Endothelial cell (in vitro differentiated cells): ENCODE data around the gene MDFI. TPM values are rescaled to one million over a fixed set of nuclear protein-coding genes. Genes with fewer than 3 reads are reported as not detected.

Source experiments
- DNase-seq: peaks from one replicate; pipeline ENCODE4 v3.0.0; 2021; ENCODE audit warnings: low spot score
- H3K27ac Mint-ChIP-seq: one replicate; pipeline ENCODE4 v1.8.0; 2021; ENCODE audit warnings: mixed read lengths, inconsistent platforms; ENCODE audit not compliant: unreplicated experiment
- H3K27me3 Mint-ChIP-seq: one replicate; pipeline ENCODE4 v1.8.0; 2021; ENCODE audit warnings: mild to moderate bottlenecking, moderate library complexity, mixed read lengths, inconsistent platforms; ENCODE audit not compliant: unreplicated experiment
- H3K36me3 Mint-ChIP-seq: one replicate; pipeline ENCODE4 v1.8.0; 2021; ENCODE audit warnings: mild to moderate bottlenecking, low read depth, mixed read lengths, inconsistent platforms; ENCODE audit not compliant: unreplicated experiment
- H3K4me1 Mint-ChIP-seq: one replicate; pipeline ENCODE4 v1.8.0; 2021; ENCODE audit warnings: mild to moderate bottlenecking, mixed read lengths, inconsistent platforms; ENCODE audit not compliant: unreplicated experiment
- H3K4me3 Mint-ChIP-seq: one replicate; pipeline ENCODE4 v1.8.0; 2021; ENCODE audit warnings: mild to moderate bottlenecking, mixed read lengths, inconsistent platforms; ENCODE audit not compliant: unreplicated experiment
- H3K9me3 Mint-ChIP-seq: one replicate; pipeline ENCODE4 v1.8.0; 2021; ENCODE audit warnings: mixed read lengths, inconsistent platforms; ENCODE audit not compliant: unreplicated experiment
- total RNA-seq: library from RNA; stranded (reverse); fragmentation: NEBNext Ultra II Directional; extraction: Animal tissue kit (Norgen Biotek cat#: 25700); gene quantifications from one replicate; pipeline ENCODE4 v1.2.1, GENCODE V29; 2021; ENCODE audit not compliant: unreplicated experiment
- TF ChIP-seq, protein P1 (sequence below): fragments of 200-600 bp; sonication (generic); IDR thresholded peaks from one replicate; pipeline ENCODE4 v1.5.0; 2021; ENCODE audit warnings: antibody characterized with exemption; ENCODE audit not compliant: unreplicated experiment

Gene MDFI
- total RNA-seq, 1 donor from 2014 or later, result 285 TPM

DNA sequence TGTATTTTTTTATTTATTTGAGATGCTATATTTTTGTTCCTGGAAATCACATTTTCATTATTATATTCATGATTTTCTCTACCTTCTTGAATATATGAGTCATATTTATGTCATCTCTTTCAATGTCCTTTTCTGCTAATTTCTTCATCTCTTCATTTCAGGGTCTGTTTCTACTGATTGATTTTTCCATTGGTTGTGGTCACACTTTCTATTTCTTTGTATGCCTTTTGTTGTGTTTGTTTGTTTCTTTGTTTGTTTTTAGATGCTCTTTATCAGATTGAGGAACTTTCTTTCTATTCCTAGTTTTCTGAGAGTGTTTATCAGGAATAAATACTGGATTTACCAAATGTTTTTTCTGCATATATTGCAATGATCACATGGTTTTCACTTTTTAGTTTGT lies 16.9 kb upstream of the MDFI start:
- Mint-ChIP-seq H3K27me3 (peaks cover 4% of the 10 kb centered on the region), H3K4me3 (no peak overlapping the region), H3K27ac (no peak overlapping the region), H3K36me3 (peaks cover 5% of the 10 kb centered on the region), H3K4me1 (peaks cover 27% of the 10 kb centered on the region), H3K9me3 (no peaks in the 10 kb centered on the region)
- TF ChIP-seq, protein P1, sequence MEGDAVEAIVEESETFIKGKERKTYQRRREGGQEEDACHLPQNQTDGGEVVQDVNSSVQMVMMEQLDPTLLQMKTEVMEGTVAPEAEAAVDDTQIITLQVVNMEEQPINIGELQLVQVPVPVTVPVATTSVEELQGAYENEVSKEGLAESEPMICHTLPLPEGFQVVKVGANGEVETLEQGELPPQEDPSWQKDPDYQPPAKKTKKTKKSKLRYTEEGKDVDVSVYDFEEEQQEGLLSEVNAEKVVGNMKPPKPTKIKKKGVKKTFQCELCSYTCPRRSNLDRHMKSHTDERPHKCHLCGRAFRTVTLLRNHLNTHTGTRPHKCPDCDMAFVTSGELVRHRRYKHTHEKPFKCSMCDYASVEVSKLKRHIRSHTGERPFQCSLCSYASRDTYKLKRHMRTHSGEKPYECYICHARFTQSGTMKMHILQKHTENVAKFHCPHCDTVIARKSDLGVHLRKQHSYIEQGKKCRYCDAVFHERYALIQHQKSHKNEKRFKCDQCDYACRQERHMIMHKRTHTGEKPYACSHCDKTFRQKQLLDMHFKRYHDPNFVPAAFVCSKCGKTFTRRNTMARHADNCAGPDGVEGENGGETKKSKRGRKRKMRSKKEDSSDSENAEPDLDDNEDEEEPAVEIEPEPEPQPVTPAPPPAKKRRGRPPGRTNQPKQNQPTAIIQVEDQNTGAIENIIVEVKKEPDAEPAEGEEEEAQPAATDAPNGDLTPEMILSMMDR, result no peak
- DNase-seq, result no peak

DNA sequence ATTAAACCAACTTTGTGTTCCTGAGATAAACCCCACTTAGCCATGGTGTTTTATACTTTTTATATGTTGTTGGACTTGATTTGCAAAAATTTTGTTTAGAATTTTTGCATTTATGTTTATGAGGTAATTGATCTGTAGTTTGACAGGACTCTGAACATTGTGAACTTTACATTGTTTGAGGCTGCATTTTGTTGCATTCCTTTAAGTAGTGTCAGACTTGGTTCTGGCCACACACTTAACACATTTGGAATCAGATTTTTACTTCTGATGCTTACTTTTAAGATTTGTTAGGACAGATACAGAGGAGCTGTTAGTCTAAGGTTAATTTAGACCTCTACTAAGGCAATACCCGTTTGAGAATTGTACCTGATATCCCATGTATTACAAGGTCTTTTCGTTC lies 16.5 kb upstream of the MDFI start:
- H3K4me3 Mint-ChIP-seq, result no peak overlapping the region
- peaks cover 5% of the 10 kb centered on the region for H3K36me3 Mint-ChIP-seq
- no peak for DNase-seq
- H3K27ac Mint-ChIP-seq, result no peak overlapping the region
- peaks cover 4% of the 10 kb centered on the region for H3K27me3 Mint-ChIP-seq
- peaks cover 31% of the 10 kb centered on the region for H3K4me1 Mint-ChIP-seq
- TF ChIP-seq, protein P1, result no peak
- no peaks in the 10 kb centered on the region for H3K9me3 Mint-ChIP-seq

DNA sequence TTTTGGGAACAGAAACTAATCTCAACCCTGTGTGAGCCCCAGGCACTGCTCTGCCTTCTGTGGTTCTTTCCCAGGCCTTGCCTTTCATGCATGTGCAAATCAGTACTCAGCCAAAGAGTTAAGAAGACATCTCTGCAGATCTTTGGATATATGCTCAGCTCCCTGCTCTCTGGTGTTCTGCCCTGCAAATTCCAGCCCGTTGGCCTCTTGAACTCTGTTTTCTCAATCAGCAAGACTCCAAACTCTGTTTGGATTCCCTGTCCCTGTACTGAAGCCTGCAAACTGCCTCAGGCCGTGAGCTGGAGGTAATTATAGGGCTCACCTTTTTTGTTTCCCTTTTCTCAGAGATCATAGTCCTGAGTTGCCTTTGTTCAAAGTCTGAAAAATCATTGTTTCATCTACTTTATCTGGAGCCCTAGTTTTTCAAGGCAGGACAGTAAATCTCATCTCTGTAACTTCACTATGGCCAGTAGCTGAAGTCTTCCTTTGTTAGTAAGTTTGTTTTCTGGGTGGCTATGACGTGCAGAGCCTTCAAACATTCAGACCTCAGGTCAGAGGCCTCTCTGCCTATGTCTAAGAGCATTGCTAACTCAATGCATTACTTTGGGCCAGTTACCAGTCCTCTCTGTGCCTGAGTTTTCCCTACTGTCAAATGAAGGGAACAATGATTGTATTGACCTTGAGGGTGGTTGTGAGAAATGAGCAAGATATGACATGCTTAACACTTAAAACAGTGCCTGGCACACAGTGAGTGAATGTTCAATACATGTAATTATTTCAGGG lies 15.9 kb upstream of the MDFI start:
- peaks cover 37% of the 10 kb centered on the region for H3K4me1 Mint-ChIP-seq
- DNase-seq, result no peak
- peaks cover 5% of the 10 kb centered on the region for H3K36me3 Mint-ChIP-seq
- H3K4me3 Mint-ChIP-seq, result no peak overlapping the region
- no peak overlapping the region for H3K27ac Mint-ChIP-seq
- peaks cover 4% of the 10 kb centered on the region for H3K27me3 Mint-ChIP-seq
- no peaks in the 10 kb centered on the region for H3K9me3 Mint-ChIP-seq
- TF ChIP-seq, protein P1, result no peak

DNA sequence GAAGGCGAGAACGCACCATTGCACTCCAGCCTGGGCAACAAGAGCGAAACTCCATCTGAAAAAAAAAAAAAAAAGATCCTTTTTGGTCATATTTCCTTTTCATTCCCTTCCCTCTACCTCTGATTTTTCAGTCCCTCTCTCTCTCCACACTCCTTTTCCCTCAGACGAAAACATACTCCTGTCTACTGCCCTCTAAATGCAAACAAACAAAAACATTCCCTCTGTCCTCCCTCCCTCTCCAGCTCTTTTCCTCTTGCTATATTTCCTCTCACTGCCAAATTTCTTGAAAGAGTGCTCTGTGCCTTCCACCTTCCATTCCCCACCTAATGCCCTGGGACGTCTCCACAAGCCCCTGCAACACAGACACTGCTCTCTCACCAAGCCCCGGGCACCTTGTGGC lies 14.9 kb upstream of the MDFI start:
- no peak for DNase-seq
- Mint-ChIP-seq H3K9me3 (no peaks in the 10 kb centered on the region), H3K4me1 (peaks cover 43% of the 10 kb centered on the region), H3K36me3 (peaks cover 5% of the 10 kb centered on the region), H3K27ac (peak overlapping the region; percentile 9), H3K27me3 (peaks cover 4% of the 10 kb centered on the region), H3K4me3 (no peak overlapping the region)
- TF ChIP-seq, protein P1, result no peak

DNA sequence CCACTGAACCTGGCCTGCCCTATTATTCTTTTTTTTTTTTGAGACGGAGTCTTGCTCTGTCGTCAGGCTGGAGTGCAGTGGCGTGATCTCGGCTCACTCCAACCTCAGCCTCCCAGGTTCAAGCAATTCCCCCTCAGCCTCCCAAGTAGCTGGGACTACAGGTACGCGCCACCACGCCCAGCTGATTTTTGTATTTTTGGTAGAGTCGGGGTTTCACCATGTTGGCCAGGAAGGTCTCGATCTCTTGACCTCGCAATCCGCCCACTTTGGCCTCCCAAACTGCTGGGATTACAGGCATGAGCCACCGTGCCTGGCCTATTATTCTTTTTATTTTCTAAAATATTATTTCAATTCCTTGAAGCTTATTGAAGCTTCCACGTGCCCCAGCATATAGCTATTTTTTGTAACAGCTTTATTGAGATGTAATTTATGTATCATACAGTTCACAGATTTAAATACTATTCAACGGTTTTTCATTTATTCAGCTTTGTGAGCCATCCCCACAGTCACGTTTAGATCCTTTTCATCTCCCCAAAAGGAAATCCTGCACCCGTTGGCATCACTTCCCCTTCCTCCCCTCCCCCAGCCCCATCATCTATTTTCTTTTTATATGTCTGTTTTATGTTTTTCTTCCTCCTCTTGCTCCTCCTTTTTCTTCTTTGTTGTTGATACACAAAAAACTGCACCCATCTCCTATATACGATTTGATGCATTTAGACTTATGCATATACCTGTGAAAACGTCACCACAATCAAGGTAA lies 13.5 kb upstream of the MDFI start:
- TF ChIP-seq, protein P1, result no peak
- peaks cover 5% of the 10 kb centered on the region for H3K36me3 Mint-ChIP-seq
- H3K27me3 Mint-ChIP-seq, result peaks cover 4% of the 10 kb centered on the region
- DNase-seq, result no peak
- H3K4me3 Mint-ChIP-seq, result peak overlapping the region; percentile 12
- H3K4me1 Mint-ChIP-seq, result peaks cover 43% of the 10 kb centered on the region
- no peaks in the 10 kb centered on the region for H3K9me3 Mint-ChIP-seq
- peak overlapping the region; percentile 93 for H3K27ac Mint-ChIP-seq
